HG02938 (cell line): Measurements from ENCODE around the gene SPATA31C2.
"Not testable (repeated sequence)": the region's sequence is repeated elsewhere in the genome, so short reads cannot be mapped to it uniquely, and the experiment has no call there.

ENCODE experiments used
- ATAC-seq: cut with Tn5 transposase; IDR thresholded peaks from one replicate; pipeline ENCODE4 v1.9.1; 2021; ENCODE audit warnings: mild to moderate bottlenecking, moderate library complexity; ENCODE audit not compliant: unreplicated experiment

SPATA31C2 gene

GRCh38 chr9:88138375-88138774 lies at the start of gene SPATA31C2:
Gene SPATA31C2 (minus strand): TSS chr9:88138475. CDS start chr9:88138446, 29 bp downstream.
- not testable (repeated sequence) for ATAC-seq

DNA sequence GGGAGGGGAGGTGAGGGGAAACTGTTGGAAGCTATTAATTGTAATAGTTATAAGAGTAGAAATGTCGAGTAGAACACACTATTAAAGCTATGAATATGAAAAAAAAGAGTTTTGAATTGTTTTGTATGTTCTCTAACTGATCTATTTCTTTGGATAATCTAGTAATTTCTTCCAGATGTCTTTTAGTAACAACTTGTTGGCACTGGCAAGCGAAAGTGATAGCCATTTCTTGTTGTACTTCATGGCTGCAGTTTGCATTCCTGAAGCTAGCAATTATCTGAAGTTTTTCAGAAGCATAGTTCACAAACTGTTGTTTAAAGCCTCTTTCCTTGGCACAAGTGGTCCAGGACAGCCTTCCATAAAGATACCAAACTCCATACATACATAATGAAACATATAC lies 49.4 kb upstream of the SPATA31C2 start:
- no peak for ATAC-seq

GRCh38 chr9:88186495-88187110 lies 48.3 kb upstream of the SPATA31C2 start:
- ATAC-seq = no peak

- no peak for ATAC-seq
Measured at GRCh38 chr9:88184976-88185375, 46.7 kb upstream of the SPATA31C2 start.

DNA sequence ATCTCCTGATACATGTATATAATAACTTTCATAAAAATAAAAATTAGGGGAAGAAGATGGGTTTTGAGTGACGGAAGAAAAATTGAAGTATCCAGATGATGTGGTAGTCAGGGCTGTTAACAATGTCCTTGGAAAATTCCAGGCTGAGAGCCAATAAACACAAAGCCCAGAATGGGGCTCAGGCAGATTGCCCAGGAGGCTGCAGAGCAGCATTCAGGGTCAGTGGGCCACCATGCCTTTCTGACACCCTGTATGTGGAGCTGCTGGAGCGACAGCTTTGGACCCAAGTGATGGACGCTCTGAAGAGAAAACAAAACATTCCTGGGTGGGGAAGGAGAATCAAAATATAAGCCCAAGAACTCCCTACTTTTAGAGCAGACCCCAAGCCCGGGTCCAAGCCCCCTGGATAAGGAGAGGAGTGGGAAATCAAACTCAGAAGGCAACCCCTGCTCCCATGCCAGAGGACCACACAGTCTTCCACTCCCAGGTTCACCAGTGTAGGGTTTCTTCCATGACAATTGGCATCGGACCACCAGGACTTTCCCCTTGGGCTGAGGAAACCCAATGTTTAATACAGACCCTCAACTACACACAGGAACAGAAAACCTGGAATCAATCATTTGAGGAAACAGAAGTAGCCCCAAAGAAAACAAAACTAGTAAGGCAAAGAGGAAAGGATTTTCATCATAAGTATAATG lies 45.7 kb upstream of the SPATA31C2 start:
- ATAC-seq = no peak

- no peak for ATAC-seq
Measured at GRCh38 chr9:88182501-88182900, 44.2 kb upstream of the SPATA31C2 start.

DNA sequence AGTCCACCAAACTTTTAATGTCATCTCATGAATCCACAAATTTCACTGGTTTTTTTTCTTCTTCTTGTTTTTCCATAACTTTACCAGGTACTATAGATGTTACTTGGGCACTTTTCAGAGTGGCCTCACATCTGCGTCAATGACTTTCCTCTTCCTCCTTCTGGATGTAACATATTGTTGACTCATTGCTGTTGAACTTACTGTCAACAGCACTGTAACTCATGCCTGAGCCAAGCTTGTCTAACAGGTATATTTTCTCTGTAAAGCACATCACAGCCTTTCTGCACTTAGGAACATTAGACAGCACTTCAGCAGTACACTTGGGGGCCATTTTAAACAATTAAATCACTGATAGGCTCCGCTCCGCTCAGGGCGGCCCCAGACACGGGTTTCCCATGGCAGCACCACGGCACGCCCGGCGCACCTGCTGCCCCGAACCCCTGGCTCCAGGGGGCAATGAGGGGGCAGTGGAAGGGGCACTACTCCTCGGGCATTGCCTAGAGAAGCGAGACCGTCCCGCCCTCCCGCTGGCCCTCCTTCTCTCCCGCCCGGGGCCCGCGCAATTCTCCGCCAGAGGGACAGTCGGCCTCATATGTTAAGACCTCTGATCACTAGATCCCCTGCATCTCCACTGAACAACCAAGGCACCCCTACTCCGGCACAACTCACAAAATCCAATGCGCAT lies 41.9 kb upstream of the SPATA31C2 start:
- ATAC-seq = no peak

- ATAC-seq = no peak
Measured at GRCh38 chr9:88179062-88179521, 40.8 kb upstream of the SPATA31C2 start.

- ATAC-seq = no peak
Measured at GRCh38 chr9:88178641-88179040, 40.4 kb upstream of the SPATA31C2 start.

- no peak for ATAC-seq
Measured at GRCh38 chr9:88177371-88177770, 39.1 kb upstream of the SPATA31C2 start.

- ATAC-seq = no peak
Measured at GRCh38 chr9:88174324-88174723, 36.0 kb upstream of the SPATA31C2 start.

GRCh38 chr9:88173378-88173999 lies 35.2 kb upstream of the SPATA31C2 start:
- ATAC-seq = no peak

- no peak for ATAC-seq
Measured at GRCh38 chr9:88169700-88170099, 31.4 kb upstream of the SPATA31C2 start.

DNA sequence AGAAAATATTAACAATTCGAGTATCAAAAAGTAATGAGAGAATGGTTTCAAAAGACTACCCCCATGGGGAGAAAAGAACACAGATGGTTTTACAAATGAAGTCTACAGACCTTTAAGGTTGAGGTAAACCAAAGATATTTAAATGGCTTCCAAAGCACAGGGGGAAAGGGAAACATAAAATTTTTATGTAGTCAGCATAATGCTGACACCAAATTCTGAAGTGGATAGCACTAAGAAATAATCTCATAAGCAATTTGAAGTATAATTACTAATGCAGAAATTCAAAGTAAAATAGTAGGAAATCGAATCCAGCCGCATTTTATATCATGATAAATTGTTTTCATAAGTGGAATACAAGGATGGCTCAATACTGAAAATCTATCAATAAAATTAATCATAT lies 30.3 kb upstream of the SPATA31C2 start:
- ATAC-seq = no peak

GRCh38 chr9:88166660-88167059 lies 28.4 kb upstream of the SPATA31C2 start:
- ATAC-seq = no peak

- ATAC-seq = no peak
Measured at GRCh38 chr9:88164850-88165249, 26.6 kb upstream of the SPATA31C2 start.

DNA sequence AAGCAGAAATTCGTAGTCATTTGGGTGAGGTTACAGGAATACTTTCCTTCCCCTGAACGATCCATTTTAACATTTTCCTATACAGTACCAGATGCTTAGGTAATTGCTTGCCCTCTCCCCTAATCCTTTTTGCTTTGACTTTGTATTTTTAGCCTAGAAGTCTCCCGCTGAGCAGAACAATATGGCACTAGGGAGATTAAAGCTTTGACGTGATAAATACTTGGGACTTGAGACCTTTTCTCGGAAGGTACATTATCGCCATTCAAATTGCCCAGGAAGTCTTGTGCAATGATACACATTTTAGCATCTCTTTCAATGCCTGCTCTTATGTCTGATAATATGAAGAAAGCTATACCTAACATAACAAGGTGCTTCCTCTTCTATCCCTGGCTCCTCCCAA lies 22.9 kb upstream of the SPATA31C2 start:
- no peak for ATAC-seq

- ATAC-seq = no peak
Measured at GRCh38 chr9:88143957-88144625, 5.8 kb upstream of the SPATA31C2 start.

- ATAC-seq = no peak
Measured at GRCh38 chr9:88143179-88143578, 4.9 kb upstream of the SPATA31C2 start.

DNA sequence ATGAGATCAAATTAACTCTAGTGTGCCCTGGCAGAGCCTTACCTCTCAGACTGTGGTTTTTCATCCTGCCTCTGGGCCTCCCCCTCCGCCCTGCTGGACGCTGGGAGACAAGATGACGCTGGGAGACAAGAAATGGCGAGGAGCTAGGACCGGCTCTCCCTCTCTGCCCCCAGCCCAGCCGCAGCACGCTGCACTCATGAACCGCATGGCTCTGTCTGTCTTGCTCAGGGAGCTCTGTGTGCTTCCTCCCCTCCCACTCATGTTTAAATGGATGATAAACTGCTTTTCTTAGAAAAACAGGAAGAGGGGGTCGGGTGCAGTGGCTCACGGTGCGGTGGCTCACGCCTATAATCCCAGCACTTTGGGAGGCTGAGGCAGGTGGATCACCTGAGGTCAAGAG lies 4.7 kb downstream of the SPATA31C2 start:
- not testable (repeated sequence) for ATAC-seq

DNA sequence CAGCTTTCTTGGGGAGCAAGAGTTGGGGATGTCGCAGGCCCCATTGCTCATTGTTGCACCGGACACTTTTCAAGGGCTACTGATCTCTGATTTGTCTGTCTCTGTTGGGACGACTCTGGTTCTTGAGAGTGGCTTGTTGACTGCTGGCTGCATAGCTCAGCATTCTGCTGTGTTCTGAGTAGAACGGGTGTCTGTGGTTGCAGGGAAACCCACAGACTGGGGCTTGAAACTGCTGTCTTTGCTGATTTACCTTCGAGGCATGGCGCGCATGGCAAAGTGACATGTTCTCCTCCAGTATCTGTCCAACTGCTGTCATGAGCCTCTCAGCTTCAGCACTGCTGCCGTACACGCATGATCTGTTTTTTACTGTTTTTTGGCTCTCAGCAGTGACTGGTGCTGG lies 8.7 kb downstream of the SPATA31C2 start:
- ATAC-seq = not testable (repeated sequence)
